GM12865 (cell line): Measurements from ENCODE around the gene GALNT7.
"Not testable (repeated sequence)": the region's sequence is repeated elsewhere in the genome, so short reads cannot be mapped to it uniquely, and the experiment has no call there.

Source experiments
- DNase-seq: peaks from one replicate; pipeline ENCODE4 v3.0.0; 2010; ENCODE audit warnings: low read depth
- H3K4me3 ChIP-seq: 2 replicates; pipeline ENCODE4 v1.5.1; 2011; ENCODE audit warnings: mild to moderate bottlenecking, low read depth, low read length, control low read depth
- CTCF ChIP-seq: IDR thresholded peaks from 2 replicates; pipeline ENCODE4 v1.5.1; 2011; ENCODE audit warnings: low read length, control low read depth, low read depth, inconsistent platforms; ENCODE audit not compliant: insufficient read depth; ENCODE audit errors: missing control alignments

GALNT7 gene

GRCh38 chr4:173168396-173169177 lies at the start of gene GALNT7:
GALNT7 (plus strand) TSS chr4:173168811; CDS start chr4:173168836, 25 bp downstream.
- DNase-seq, result peak; percentile 86
- no peak for TF ChIP-seq CTCF
- peak within 1 kb of the TSS; percentile 95 for H3K4me3 ChIP-seq

- not testable (repeated sequence) for H3K4me3 ChIP-seq, DNase-seq
Measured at GRCh38 chr4:173118819-173119218, 49.8 kb upstream of the GALNT7 start.

GRCh38 chr4:173119818-173120217 lies 48.8 kb upstream of the GALNT7 start:
- TF ChIP-seq CTCF, result no peak
- no peak for DNase-seq
- no peak overlapping the region for H3K4me3 ChIP-seq

- TF ChIP-seq CTCF, result no peak
- no peak overlapping the region for H3K4me3 ChIP-seq
- peak; percentile 62 for DNase-seq
Measured at GRCh38 chr4:173121076-173121561, 47.5 kb upstream of the GALNT7 start.

GRCh38 chr4:173124209-173124865 lies 44.3 kb upstream of the GALNT7 start:
- H3K4me3 ChIP-seq, result no peak overlapping the region
- TF ChIP-seq CTCF, result no peak
- no peak for DNase-seq

GRCh38 chr4:173125216-173125812 lies 43.3 kb upstream of the GALNT7 start:
- no peak for TF ChIP-seq CTCF
- no peak for DNase-seq
- H3K4me3 ChIP-seq, result no peak overlapping the region

- no peak overlapping the region for H3K4me3 ChIP-seq
- no peak for TF ChIP-seq CTCF
- no peak for DNase-seq
Measured at GRCh38 chr4:173128199-173128890, 40.3 kb upstream of the GALNT7 start.
